ENCODE results near the gene PEX11B. TPM values are rescaled to one million over a fixed set of nuclear protein-coding genes. Genes with fewer than 3 reads are reported as not detected.

PEX11B gene
- total and polyA plus RNA-seq, 2 of the 8 experiments (the other 6 are each of a cell fraction or from before 2014, with no cell fraction given), result 9.1 to 15.1 TPM

GRCh38 chr1:145952903-145953302 lies 34.4 kb upstream of the PEX11B start:
- no peak overlapping the region for H4K91ac ChIP-seq (replicated peaks; ENCODE audit: insufficient read length, low read length)
- H3K23ac ChIP-seq (ENCODE audit: insufficient read length), result no peak overlapping the region
- no peak overlapping the region for H2AFZ ChIP-seq (ENCODE audit: low read length)
- no peak overlapping the region for H3K14ac ChIP-seq (ENCODE audit: insufficient read length)
- ChIA-PET CTCF (ENCODE audit: partially characterized antibody) (interaction anchor here (1.0 kb wide), 1 partner anchor 53 kb away, joined by 3 read pairs; no protein-coding TSS in a partner anchor), POLR2A (ENCODE audit: partially characterized antibody) (interaction anchor here (2.2 kb wide), 1 partner anchor 11 kb away, joined by 6 read pairs; the partner anchor contains the start of genes ANKRD34A and POLR3GL)
- no peaks in the 10 kb centered on the region for H3K9me3 ChIP-seq (ENCODE audit: insufficient read depth in 2 of 2, low read depth in 1 of 2, low read length in 1 of 2)
- no peak for DNase-seq (ENCODE audit: low read depth in 1 of 2, low spot score in 2 of 2)
- H2BK120ac ChIP-seq (replicated peaks; ENCODE audit: low read depth, low read length), result no peak overlapping the region
- no peak overlapping the region for H4K5ac ChIP-seq (ENCODE audit: insufficient read length, low read depth, low read length)
- no peaks in the 10 kb centered on the region for H3K79me1 ChIP-seq (ENCODE audit: low read depth, low read length)
- H2AK5ac ChIP-seq (ENCODE audit: low read depth, low read length), result no peak overlapping the region
- no peak for FAIRE-seq
- no peak overlapping the region for H3K27ac ChIP-seq (ENCODE audit: low read depth, low read length)
- no peak overlapping the region for H3K56ac ChIP-seq (replicated peaks; ENCODE audit: insufficient read length, low read depth, low read length)
- no peaks in the 10 kb centered on the region for H3K79me2 ChIP-seq (ENCODE audit: control insufficient read depth in 1 of 2, insufficient read depth in 2 of 2, low read length in 2 of 2)
- H3K18ac ChIP-seq (ENCODE audit: extremely low read depth, low read length), result no peak overlapping the region
- H3K4me2 ChIP-seq (ENCODE audit: insufficient read depth in 1 of 2, low read depth in 2 of 2, low read length in 2 of 2), result no peak overlapping the region
- TF ChIP-seq YY1 (IDR thresholded peaks at IDR 0.05; ENCODE audit: low read depth, low read length), result no peak
- TF ChIP-seq CBX5 (IDR thresholded peaks at IDR 0.05; ENCODE audit: low read depth, low read length), result no peak
- H3K9ac ChIP-seq (replicated peaks in 1 of 4; ENCODE audit: extremely low read depth in 1 of 4, low read depth in 3 of 4, low read length in 3 of 4), result no peak overlapping the region
- no peak overlapping the region for H3K4ac ChIP-seq (replicated peaks; ENCODE audit: insufficient read length, low read depth, low read length)
- H3K23me2 ChIP-seq (ENCODE audit: low read depth, low read length), result peaks cover 3% of the 10 kb centered on the region
- peaks cover 0 to 2% (median 0%) of the 10 kb centered on the region in 4 experiments; a peak in 1 of 7 replicates for H3K4me1 ChIP-seq (replicated peaks in 1 of 4; ENCODE audit: control insufficient read depth in 3 of 4, insufficient read depth in 4 of 4, low read length in 3 of 4)
- H4K20me1 ChIP-seq (replicated peaks in 1 of 2; ENCODE audit: control insufficient read depth in 1 of 2, insufficient read depth in 2 of 2, low read length in 2 of 2), result no peaks in the 10 kb centered on the region
- H2BK15ac ChIP-seq (ENCODE audit: low read length), result no peak overlapping the region
- no peak overlapping the region for H2BK5ac ChIP-seq (ENCODE audit: low read depth, low read length)
- WGBS, 2 experiments (ENCODE audit: extremely low coverage in 1 of 2, insufficient coverage in 1 of 2, insufficient read length in 1 of 2, insufficient replicate concordance in 2 of 2, low coverage in 1 of 2, low lambda C conversion rate in 2 of 2, missing lambda C conversion rate in 1 of 2), result 94% methylated on average over 3 of the region's 3 CpGs; no CpG with 5 or more reads in 1 of the 2 experiments
- H3K27me3 ChIP-seq (replicated peaks in 1 of 4; ENCODE audit: control insufficient read depth in 3 of 4, extremely low read depth in 1 of 4, insufficient read depth in 3 of 4, low read length in 3 of 4), result peaks cover 0 to 25% (median 16%) of the 10 kb centered on the region in 4 experiments; a peak in 6 of 7 replicates
- no peaks in the 10 kb centered on the region for H3K36me3 ChIP-seq (ENCODE audit: control insufficient read depth in 2 of 4, insufficient read depth in 4 of 4, low read length in 3 of 4)
- H2BK20ac ChIP-seq (ENCODE audit: low read length), result no peak overlapping the region
- no peak overlapping the region for H4K8ac ChIP-seq (ENCODE audit: extremely low read depth, insufficient read depth, low read length)
- no peak overlapping the region for H2BK12ac ChIP-seq (ENCODE audit: low read depth, low read length)
- H3K4me3 ChIP-seq (ENCODE audit: extremely low read depth in 1 of 4, insufficient read depth in 2 of 4, low read depth in 3 of 4, low read length in 4 of 4), result no peak overlapping the region
